Colon (tissue), 2 donors: ENCODE results near the gene TTLL8.

Experiments used
- FAIRE-seq: peaks from 2 replicates; lab custom pipeline; 2012; peaks lifted over from hg19 to GRCh38; lab: Jason Lieb, UNC
- donor health status: control.
- donor health status: control.

Gene TTLL8

GRCh38 chr22:50041361-50042065 is 16.6 kb downstream of the TTLL8 start:
- FAIRE-seq: no peak

DNA sequence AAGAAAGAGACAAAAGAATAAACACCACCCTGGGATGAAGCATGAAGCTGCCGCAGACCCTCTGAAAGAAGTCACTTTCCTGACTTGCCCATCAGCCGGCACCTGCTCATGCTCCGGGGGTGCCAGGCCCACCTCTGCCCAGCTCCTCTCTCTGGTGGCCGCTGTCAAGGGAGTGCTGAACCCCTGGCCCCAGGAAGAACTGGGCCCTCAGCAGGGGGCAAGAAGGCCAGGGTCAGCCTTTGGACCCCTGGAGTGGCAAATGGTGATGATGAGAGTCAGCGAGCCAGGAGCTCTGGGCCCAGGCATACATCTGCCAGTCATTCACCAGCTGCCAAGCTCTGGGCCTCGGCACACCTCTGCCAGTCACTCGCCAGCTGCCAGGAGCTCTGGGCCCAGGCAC is 17.4 kb downstream of the TTLL8 start:
- no peak for FAIRE-seq

- no peak for FAIRE-seq
Measured at GRCh38 chr22:50039669-50040443, 18.2 kb downstream of the TTLL8 start.

GRCh38 chr22:50035976-50036724 is 21.9 kb downstream of the TTLL8 start:
- FAIRE-seq: no peak

GRCh38 chr22:50035131-50035881 is 22.8 kb downstream of the TTLL8 start:
- no peak for FAIRE-seq

DNA sequence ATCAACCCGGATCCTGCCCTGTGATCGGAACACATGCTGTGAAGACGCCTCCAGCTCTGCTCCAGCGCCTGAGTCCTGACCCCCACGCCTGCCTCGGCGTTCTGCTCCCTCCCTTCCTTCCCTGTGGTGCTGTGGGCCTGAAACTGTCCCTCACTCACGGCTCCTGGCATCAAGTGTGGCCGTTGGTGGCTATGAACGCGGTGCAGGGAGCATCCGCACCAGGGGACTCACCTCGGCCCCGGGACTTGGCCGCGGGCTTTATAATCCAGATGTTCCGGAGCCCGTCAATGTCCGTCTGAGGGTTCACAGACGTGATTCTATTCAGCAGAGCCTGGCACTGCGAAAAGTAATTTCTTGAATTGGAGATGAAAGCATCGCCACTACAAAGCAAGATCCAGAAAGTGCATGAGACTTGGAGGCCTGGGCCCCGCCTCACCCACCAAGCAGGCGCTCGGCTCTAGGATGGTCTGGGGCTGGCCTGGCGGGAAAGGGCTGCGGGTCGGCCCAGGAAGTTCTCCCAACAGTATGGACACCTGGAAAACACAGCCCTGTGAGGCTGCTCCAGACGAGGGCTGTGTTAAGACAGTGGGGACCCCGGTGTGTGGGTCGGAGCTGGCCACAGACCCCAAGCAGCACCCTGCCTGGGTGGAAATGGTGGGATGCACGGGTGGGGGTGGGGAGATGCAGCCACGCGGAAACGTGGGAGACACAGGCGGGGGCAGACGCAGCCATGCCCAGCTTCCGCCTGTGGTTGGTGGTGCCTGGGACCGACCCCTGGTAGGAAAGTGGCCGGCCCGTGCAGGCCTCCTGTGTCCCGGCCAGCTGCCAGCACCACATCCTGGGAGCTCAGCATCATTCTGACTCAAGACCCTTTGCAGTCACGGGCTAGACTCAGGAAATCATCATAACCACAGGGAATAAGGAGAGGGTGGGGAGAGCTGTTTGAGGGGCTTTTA is 23.7 kb downstream of the TTLL8 start:
- no peak for FAIRE-seq

DNA sequence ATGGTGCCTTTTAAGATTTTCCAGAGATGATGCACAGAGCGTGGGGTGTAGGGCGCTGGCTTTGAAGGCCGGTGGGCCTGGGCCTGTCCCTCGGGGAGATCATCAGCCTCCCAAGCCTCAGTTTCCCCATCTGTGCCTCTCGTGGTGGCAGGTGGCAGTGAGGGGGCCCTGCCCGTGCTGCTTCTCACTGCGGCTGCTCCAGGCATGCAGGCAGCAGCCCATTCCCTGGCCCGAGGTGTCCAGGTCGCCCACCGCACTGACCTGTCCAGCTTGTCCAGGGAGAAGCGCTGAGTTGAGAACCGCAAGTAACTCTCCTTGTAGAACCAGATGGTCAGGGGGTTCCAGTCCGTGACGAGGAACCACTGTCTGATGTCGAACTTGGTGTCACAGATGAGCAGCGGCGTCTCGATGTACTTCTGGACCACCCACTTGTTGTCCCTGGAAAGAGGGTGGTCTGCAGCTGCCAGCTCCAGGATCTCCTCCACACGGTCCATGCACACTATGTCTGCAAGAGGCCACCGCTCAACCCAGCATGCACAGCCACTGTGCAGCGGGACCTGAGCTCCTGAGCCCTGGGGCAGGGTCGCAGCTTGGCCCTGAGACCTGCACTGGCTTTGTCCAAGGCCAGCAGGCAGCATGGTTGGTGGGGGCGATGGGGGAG is 25.0 kb downstream of the TTLL8 start:
- FAIRE-seq: no peak

GRCh38 chr22:50032109-50032871 is 25.8 kb downstream of the TTLL8 start:
- no peak for FAIRE-seq

DNA sequence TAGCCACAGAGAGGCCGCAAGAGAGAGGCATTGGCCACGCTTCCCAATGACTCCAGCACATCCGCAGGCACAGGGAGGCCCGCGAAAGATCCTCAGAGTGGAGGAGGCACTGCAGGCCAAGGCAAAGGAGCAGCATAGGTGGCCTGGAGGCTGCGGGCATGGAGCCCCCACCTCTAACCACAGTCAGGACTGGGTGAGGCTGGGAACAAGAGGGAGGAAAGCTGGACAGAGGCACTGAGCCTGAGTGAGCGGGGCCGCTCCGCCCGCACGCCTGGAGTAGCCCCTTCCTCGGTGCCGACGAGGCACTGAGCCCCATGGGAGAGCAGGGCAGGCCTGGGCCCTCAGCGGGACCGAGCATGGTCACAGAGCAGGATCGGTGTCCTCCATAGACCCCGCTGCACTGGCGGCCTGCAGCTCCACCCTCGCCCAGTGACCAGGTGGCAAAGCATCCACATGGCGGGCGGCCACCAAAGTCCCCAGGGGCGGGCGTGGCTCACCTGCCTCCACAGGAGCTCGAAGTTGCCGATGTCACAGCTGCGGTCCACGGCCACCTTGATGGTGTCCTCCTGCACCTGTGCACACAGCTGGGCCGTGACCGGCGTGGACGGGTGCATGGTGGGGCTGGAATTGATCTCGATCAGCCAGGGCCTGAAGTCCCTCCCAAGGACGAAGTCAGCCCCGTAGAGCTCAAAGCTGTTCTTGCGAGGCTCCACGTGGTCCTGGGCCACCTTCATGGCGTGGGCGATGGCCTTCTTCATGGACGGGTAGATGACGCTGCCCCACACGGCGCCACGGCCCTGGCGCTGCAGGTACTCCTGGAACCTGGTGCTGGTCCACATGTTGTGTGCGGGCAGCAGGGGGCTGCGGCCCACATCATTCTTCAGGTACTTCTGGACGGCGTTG is 26.7 kb downstream of the TTLL8 start:
- no peak for FAIRE-seq

- no peak for FAIRE-seq
Measured at GRCh38 chr22:50030297-50031188, 27.6 kb downstream of the TTLL8 start.

DNA sequence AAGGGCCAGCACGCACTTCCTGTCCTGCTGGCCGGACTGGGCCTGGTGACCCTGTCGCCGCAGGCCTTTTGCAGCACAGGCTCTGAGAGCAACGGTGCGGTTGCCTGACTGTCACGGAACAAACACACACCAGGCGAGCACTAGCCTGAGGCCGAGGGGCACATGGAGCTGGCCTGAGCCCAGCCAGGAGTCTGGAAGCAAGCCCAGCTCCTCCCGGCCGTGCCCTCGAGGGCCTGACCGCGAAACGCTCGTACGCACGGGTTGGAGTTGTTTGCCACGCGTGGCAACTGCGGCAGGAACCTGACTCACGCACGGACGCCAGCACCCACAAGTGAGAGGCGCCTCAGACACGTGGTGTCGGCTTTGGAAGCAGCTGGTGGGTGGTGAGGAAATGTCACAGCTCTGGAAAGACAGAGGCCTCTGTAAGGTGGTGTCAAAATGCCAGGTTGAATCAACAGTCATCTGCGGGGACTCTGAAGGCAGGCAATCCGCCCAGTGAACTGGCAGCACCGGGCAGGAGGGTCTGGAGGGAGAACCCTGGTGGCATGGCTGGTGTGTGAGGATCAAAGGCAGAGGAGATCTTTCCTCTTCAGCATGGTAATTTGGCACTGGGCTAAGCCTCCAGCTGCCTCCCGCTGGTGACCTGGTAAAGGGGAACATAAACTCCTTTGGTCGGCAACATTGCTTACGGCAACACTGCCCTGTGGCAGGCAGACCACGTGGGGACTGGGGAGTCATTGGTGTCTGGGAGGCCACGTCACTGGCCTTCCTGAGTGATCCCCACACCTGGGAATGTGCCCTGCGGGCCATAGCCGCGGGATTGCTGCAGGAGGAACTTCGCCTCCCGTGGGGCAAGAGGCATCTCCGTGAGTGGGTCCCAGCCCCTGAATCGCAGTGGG is 30.2 kb downstream of the TTLL8 start:
- no peak for FAIRE-seq

DNA sequence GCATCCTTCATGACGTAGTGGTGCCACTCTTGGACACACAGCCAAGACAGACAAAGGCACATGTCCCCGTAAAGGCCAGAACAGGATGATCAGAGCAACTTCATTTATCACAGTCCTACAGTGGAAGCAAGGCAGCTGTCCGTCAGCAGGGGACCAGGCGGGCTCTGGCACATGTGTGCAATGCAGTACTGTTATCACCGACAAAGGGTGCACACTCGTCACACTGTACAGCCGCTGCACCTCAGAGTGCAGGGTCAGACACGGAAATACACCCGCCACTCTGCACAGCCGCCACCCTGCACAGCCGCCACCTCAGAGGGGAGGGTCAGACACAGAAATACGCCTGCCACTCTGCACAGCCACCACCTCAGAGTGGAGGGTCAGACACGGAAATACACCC is 32.1 kb downstream of the TTLL8 start:
- FAIRE-seq: no peak

GRCh38 chr22:50022171-50022819 is 35.8 kb downstream of the TTLL8 start:
- FAIRE-seq: no peak

GRCh38 chr22:50020606-50021005 is 37.5 kb downstream of the TTLL8 start:
- no peak for FAIRE-seq

DNA sequence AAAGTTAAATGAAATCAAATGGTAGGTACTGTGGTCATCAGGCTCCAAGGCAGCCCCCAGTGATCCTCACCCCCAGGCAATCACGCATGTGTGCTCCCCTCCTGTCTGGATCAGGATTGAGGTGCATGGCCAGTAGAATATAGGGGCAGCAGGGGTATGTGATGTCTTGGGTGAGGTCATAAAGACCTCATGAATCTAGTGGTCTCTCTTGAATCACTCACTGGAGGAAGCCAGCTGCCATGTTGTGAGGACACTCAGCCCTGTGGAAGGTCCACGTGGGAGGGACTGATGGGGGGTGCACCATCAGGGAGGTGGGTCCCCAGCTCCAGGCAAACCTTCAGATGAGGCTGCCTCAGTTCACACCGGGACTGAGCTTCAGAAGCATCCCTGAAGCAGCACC is 38.8 kb downstream of the TTLL8 start:
- FAIRE-seq: no peak
